ENCODE measurements around the gene DAD1. TPM values are rescaled to one million over a fixed set of nuclear protein-coding genes. Genes with fewer than 3 reads are reported as not detected.

The DAD1 gene
- total RNA-seq, 1 experiment from 2014 or later = 162 TPM

- no peak for TF ChIP-seq ZBTB33 (IDR thresholded peaks at IDR 0.05; ENCODE audit: extremely low read depth, insufficient replicate concordance, low read length)
- TF ChIP-seq MAX (IDR thresholded peaks at IDR 0.05) = no peak
- no peak for TF ChIP-seq SRF (IDR thresholded peaks at IDR 0.05; ENCODE audit: low read depth)
- TF ChIP-seq FOSL1 (IDR thresholded peaks at IDR 0.05; ENCODE audit: low read depth) = no peak
- no peak for TF ChIP-seq EZH2phosphoT487 (IDR thresholded peaks at IDR 0.05; ENCODE audit: borderline replicate concordance)
Observed at GRCh38 chr14:22524115-22524783, 64.8 kb downstream of the DAD1 start (continued).

GRCh38 chr14:22523283-22523682, 65.7 kb downstream of the DAD1 start:
- Histone ChIP-seq H3K9me2 (ENCODE audit: insufficient read depth) (no peaks in the 10 kb centered on the region), H3K4me1 (ENCODE audit: control insufficient read depth in 1 of 2, insufficient read depth in 2 of 2, low read length in 2 of 2) (no peaks in the 10 kb centered on the region), H3K4me3 (replicated peaks in 1 of 2; ENCODE audit: low read depth in 1 of 2, low read length in 2 of 2) (no peak overlapping the region), H3K27me3 (ENCODE audit: insufficient read depth, low read length) (peaks cover 84% of the 10 kb centered on the region), H3K4me2 (ENCODE audit: low read length) (no peak overlapping the region), H4K20me1 (ENCODE audit: insufficient read depth) (no peaks in the 10 kb centered on the region), H3K79me2 (ENCODE audit: insufficient read depth, low read length) (no peaks in the 10 kb centered on the region), H3K27ac (ENCODE audit: low read depth, low read length) (no peak overlapping the region), H2AFZ (ENCODE audit: low read depth, low read length, poor library complexity, severe bottlenecking) (no peak overlapping the region), H3K9me3 (ENCODE audit: control insufficient read depth in 1 of 2, insufficient read depth in 1 of 2, low read depth in 1 of 2, low read length in 2 of 2) (no peaks in the 10 kb centered on the region), H3K9ac (ENCODE audit: low read length) (no peak overlapping the region), H3K36me3 (ENCODE audit: control insufficient read depth in 1 of 2, insufficient read depth in 2 of 2, low read length in 2 of 2) (no peaks in the 10 kb centered on the region)
- RAD21 ChIA-PET (ENCODE audit: low non-redundant PET in 1 of 2, low total read pairs in 2 of 2, uncharacterized antibody in 2 of 2, unreplicated experiment in 2 of 2) = no interaction called here
- no TSS peak for BruUV-seq (replicated peaks)
- POLR2A ChIA-PET = no interaction called here
- intact Hi-C loops (cut with micrococcal nuclease) = no loop called here
- ATAC-seq (no peak), DNase-seq (ENCODE audit: low read depth, low spot score) (no peak)
- CTCF ChIA-PET = no interaction called here
- TF ChIP-seq CEBPB (IDR thresholded peaks at IDR 0.05; ENCODE audit: low read depth) (no peak), ZBTB33 (IDR thresholded peaks at IDR 0.05; ENCODE audit: extremely low read depth, insufficient replicate concordance, low read length) (no peak), RAD21 (IDR thresholded peaks at IDR 0.05; ENCODE audit: low read depth) (no peak), ZNF274 (IDR thresholded peaks at IDR 0.05; ENCODE audit: low read depth, low read length) (no peak), EZH2phosphoT487 (IDR thresholded peaks at IDR 0.05; ENCODE audit: borderline replicate concordance) (no peak), EZH2 (IDR thresholded peaks at IDR 0.05) (no peak), ATF3 (IDR thresholded peaks at IDR 0.05) (no peak), SP1 (IDR thresholded peaks at IDR 0.05; ENCODE audit: low read depth) (no peak), YY1 (IDR thresholded peaks at IDR 0.05; ENCODE audit: extremely low read depth, insufficient replicate concordance, low read depth, low read length) (no peak), CTCF (IDR thresholded peaks at IDR 0.05 in 2 of 3, conservative IDR thresholded peaks at IDR 0.05 in 1 of 3; ENCODE audit: borderline replicate concordance in 1 of 3, insufficient read depth in 1 of 3, low read depth in 2 of 3, low read length in 2 of 3) (no peak), POLR2AphosphoS5 (IDR thresholded peaks at IDR 0.05; ENCODE audit: low read depth, low read length) (no peak)
